HEK293 (cell line): Measurements from ENCODE around the gene PLEKHG5.

ENCODE experiments used
- CTCF ChIA-PET: fragments of 350-600 bp; formaldehyde crosslinking; extraction: SDS; loops from one replicate; lab custom pipeline; 2021; ENCODE audit warnings: antibody characterized with exemption; lab: Yijun Ruan, JAX
- POLR2A ChIA-PET: fragments of 300-600 bp; formaldehyde crosslinking; extraction: SDS; loops from one replicate; lab custom pipeline; 2020; ENCODE audit warnings: antibody characterized with exemption, inconsistent platforms; lab: Yijun Ruan, JAX
- H3K27ac ChIP-seq: fragments of 200-500 bp; sonication (Bioruptor generic); 2 replicates; pipeline ENCODE4 v1.5.1; 2014; ENCODE audit warnings: low read depth, low read length, control low read depth, inconsistent platforms; ENCODE audit errors: extremely low read depth
- H3K36me3 ChIP-seq, 2 experiments: fragments of 200-500 bp in 1 of 2; sonication (Bioruptor generic) in 1 of 2; 1 replicate in 1 of 2; 2 replicates in 1 of 2; pipeline ENCODE4 v1.5.1; 2014 to 2017; ENCODE audit warnings: inconsistent platforms in 2 of 2, low read length in 2 of 2; ENCODE audit not compliant: control insufficient read depth in 2 of 2, insufficient read depth in 1 of 2
- H3K4me1 ChIP-seq: fragments of 200-500 bp; sonication (Bioruptor generic); 2 replicates; pipeline ENCODE4 v1.5.1; 2014; ENCODE audit warnings: mild to moderate bottlenecking, low read length, inconsistent platforms; ENCODE audit not compliant: control insufficient read depth, insufficient read depth
- H3K4me3 ChIP-seq: 2 replicates; pipeline ENCODE4 v1.5.1; 2011; ENCODE audit warnings: low read depth, mild to moderate bottlenecking, control low read depth, low read length, moderate library complexity
- H3K9me3 ChIP-seq: fragments of 200-500 bp; sonication (Bioruptor generic); 2 replicates; pipeline ENCODE4 v1.5.1; 2014; ENCODE audit warnings: low read depth, low read length, inconsistent platforms; ENCODE audit not compliant: control insufficient read depth, insufficient read depth
- BCL11B ChIP-seq: fragments of 450-650 bp; formaldehyde crosslinking; IDR thresholded peaks from 2 replicates; pipeline ENCODE4 v1.5.1; 2016; ENCODE audit warnings: low read depth, missing biosample characterization, missing genetic modification characterization
- EGR2 ChIP-seq: fragments of 450-650 bp; formaldehyde crosslinking; IDR thresholded peaks from 2 replicates; pipeline ENCODE4 v1.5.1; 2016; ENCODE audit warnings: low read depth, missing biosample characterization, missing genetic modification characterization
- GLI4 ChIP-seq: fragments of 450-650 bp; formaldehyde crosslinking; IDR thresholded peaks from 2 replicates; pipeline ENCODE4 v1.5.1; 2016; ENCODE audit warnings: missing biosample characterization, missing genetic modification characterization
- KLF1 ChIP-seq: fragments of 450-650 bp; formaldehyde crosslinking; IDR thresholded peaks from 2 replicates; pipeline ENCODE4 v1.5.1; 2016; ENCODE audit warnings: missing biosample characterization, missing genetic modification characterization
- KLF9 ChIP-seq: fragments of 450-650 bp; formaldehyde crosslinking; IDR thresholded peaks from 2 replicates; pipeline ENCODE4 v1.5.1; 2016; ENCODE audit warnings: missing biosample characterization, missing genetic modification characterization, low read depth
- SETDB1 ChIP-seq: IDR thresholded peaks from one replicate; pipeline ENCODE4 v1.6.1; 2017; ENCODE audit warnings: mild to moderate bottlenecking, low read length, moderate library complexity, mixed read lengths; ENCODE audit not compliant: insufficient read length
- YY2 ChIP-seq: fragments of 450-650 bp; formaldehyde crosslinking; IDR thresholded peaks from 2 replicates; pipeline ENCODE4 v1.5.1; 2016; ENCODE audit warnings: missing biosample characterization, missing genetic modification characterization
- ZFP3 ChIP-seq: fragments of 450-650 bp; formaldehyde crosslinking; IDR thresholded peaks from 2 replicates; pipeline ENCODE4 v1.5.1; 2016; ENCODE audit warnings: low read depth, missing biosample characterization, missing genetic modification characterization
- ZNF114 ChIP-seq: fragments of 450-650 bp; formaldehyde crosslinking; IDR thresholded peaks from 2 replicates; pipeline ENCODE4 v1.5.0; 2017; ENCODE audit warnings: missing biosample characterization, missing genetic modification characterization
- ZNF157 ChIP-seq: fragments of 450-650 bp; formaldehyde crosslinking; IDR thresholded peaks from 2 replicates; pipeline ENCODE4 v1.5.1; 2016; ENCODE audit warnings: missing biosample characterization, missing genetic modification characterization
- ZNF292 ChIP-seq: fragments of 450-650 bp; formaldehyde crosslinking; IDR thresholded peaks from 2 replicates; pipeline ENCODE4 v1.5.1; 2016; ENCODE audit warnings: low read depth, missing biosample characterization, missing genetic modification characterization, borderline replicate concordance
- ZNF423 ChIP-seq: fragments of 450-650 bp; formaldehyde crosslinking; IDR thresholded peaks from 2 replicates; pipeline ENCODE4 v1.5.1; 2016; ENCODE audit warnings: missing biosample characterization, missing genetic modification characterization
- ZNF600 ChIP-seq: fragments of 450-650 bp; formaldehyde crosslinking; IDR thresholded peaks from 2 replicates; pipeline ENCODE4 v1.5.1; 2016; ENCODE audit warnings: missing biosample characterization, missing genetic modification characterization
- ZNF791 ChIP-seq: fragments of 450-650 bp; formaldehyde crosslinking; IDR thresholded peaks from 2 replicates; pipeline ENCODE4 v1.5.1; 2016; ENCODE audit warnings: missing biosample characterization, missing genetic modification characterization
- ZNF792 ChIP-seq: fragments of 450-650 bp; formaldehyde crosslinking; IDR thresholded peaks from 2 replicates; pipeline ENCODE4 v1.5.1; 2016; ENCODE audit warnings: missing biosample characterization, missing genetic modification characterization
- ZSCAN23 ChIP-seq: fragments of 450-650 bp; formaldehyde crosslinking; IDR thresholded peaks from 2 replicates; pipeline ENCODE4 v1.5.1; 2016; ENCODE audit warnings: missing biosample characterization, missing genetic modification characterization
- TF ChIP-seq, protein P1 (sequence below): fragments of 450-650 bp; formaldehyde crosslinking; IDR thresholded peaks from 2 replicates; pipeline ENCODE4 v1.5.1; 2016; ENCODE audit warnings: missing biosample characterization, missing genetic modification characterization
- TF ChIP-seq, protein P2 (sequence below): fragments of 450-650 bp; IDR thresholded peaks from 2 replicates; pipeline ENCODE4 v1.5.1; 2018; ENCODE audit warnings: missing biosample characterization, missing genetic modification characterization
- TF ChIP-seq, protein P3 (sequence below): fragments of 450-650 bp; formaldehyde crosslinking; IDR thresholded peaks from 2 replicates; pipeline ENCODE4; 2016; ENCODE audit warnings: missing biosample characterization, missing genetic modification characterization
- TF ChIP-seq, protein P4 (sequence below): fragments of 450-650 bp; formaldehyde crosslinking; IDR thresholded peaks from 2 replicates; pipeline ENCODE4 v1.5.1; 2017; ENCODE audit warnings: missing biosample characterization, missing genetic modification characterization

PLEKHG5 gene

DNA sequence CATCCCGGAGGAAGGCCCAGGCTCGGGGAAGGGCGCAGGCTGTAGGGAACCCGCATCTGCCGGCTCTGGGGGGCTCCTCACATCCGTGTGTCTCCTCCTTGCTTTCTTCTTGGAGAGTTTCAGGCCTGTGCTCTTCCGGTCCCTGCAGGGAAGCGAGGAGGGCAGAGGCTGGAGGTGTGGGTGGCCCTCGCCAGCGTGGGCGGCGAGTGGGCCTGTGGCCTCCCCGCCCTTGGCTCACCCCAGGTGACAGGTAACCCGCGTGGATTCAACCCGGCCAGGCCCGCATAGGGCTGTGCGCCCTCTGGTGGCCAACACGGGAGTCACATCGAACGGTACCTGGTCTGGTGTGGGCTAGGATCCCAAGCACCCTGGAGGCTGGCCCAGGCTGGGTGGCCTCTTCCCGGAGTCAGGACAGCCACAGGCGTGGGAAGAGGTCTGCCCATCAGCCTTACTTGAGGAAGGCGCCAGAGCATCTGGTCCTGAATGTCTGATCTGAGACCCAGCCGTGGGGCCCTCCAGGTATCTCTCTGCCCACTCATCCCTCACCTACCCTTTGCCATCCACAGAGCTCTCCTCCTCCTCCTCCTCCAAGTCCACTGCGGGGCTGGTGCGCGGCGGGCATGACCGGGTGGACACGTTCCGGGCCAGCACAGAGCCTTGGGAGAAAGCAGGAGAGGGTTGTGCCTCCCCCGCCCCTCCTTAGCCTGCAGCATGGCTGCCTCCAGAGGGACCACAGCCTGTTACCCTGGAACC lies 15.9 kb downstream of the PLEKHG5 start (continued):
- TF ChIP-seq YY2, result no peak
- TF ChIP-seq ZNF423, result no peak
- TF ChIP-seq EGR2, result peak; percentile 61; the same call in 1 of the 2 replicates
- no peak for TF ChIP-seq KLF9
- no peak for TF ChIP-seq ZNF292 (tag by site-specific recombination)
- TF ChIP-seq ZFP3 (tag by site-specific recombination), result no peak
- TF ChIP-seq, protein P1, sequence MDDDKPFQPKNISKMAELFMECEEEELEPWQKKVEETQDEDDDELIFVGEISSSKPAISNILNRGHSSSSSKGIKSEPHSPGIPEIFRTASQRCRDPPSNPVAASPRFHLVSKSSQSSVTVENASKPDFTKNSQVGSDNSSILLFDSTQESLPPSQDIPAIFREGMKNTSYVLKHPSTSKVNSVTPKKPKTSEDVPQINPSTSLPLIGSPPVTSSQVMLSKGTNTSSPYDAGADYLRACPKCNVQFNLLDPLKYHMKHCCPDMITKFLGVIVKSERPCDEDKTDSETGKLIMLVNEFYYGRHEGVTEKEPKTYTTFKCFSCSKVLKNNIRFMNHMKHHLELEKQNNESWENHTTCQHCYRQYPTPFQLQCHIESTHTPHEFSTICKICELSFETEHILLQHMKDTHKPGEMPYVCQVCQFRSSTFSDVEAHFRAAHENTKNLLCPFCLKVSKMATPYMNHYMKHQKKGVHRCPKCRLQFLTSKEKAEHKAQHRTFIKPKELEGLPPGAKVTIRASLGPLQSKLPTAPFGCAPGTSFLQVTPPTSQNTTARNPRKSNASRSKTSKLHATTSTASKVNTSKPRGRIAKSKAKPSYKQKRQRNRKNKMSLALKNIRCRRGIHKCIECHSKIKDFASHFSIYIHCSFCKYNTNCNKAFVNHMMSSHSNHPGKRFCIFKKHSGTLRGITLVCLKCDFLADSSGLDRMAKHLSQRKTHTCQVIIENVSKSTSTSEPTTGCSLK (tag by site-specific recombination), result no peak
- TF ChIP-seq GLI4 (tag by site-specific recombination), result no peak
- no peak for TF ChIP-seq ZNF157 (tag by site-specific recombination)

DNA sequence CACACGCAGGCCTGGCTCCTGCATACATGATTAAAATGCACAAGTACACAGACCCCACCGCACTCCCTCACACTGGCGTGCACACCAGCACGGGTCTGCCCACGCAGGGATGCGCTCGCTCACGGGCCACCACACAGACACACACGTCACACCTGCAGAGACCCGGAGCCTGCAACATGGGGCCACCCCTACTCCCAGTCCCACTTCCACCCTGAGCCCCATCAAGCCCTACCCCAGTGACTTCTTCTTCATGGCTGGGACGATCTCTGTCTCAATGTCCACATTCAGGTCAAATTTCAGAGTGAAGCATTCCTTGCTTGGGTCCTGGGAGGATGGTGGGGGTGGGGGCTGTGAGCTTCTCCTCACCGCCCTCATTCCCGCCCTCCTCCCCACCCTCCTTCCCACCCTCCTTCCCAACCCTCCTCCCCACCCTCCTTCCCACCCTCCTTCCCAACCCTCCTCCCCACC lies 16.6 kb downstream of the PLEKHG5 start:
- ChIA-PET POLR2A (no interaction called here), CTCF (interaction anchor here (0.7 kb wide), 2 partner anchors 228 to 229 kb away, joined by 3 to 5 read pairs; no protein-coding TSS in a partner anchor)
- H3K4me3 ChIP-seq, result no peak overlapping the region
- H3K4me1 ChIP-seq, result no peaks in the 10 kb centered on the region
- H3K36me3 ChIP-seq, result peaks cover 0 to 35% of the 10 kb centered on the region in 2 experiments; a peak in 1 of 3 replicates
- TF ChIP-seq ZNF600 (tag by site-specific recombination) (0 out of 2 replicates have a peak, but pooled peaks have one; percentile 42), SETDB1 (no peak), KLF1 (tag by site-specific recombination) (peak; percentile 77)
- H3K9me3 ChIP-seq, result no peaks in the 10 kb centered on the region
- H3K27ac ChIP-seq, result no peak overlapping the region

DNA sequence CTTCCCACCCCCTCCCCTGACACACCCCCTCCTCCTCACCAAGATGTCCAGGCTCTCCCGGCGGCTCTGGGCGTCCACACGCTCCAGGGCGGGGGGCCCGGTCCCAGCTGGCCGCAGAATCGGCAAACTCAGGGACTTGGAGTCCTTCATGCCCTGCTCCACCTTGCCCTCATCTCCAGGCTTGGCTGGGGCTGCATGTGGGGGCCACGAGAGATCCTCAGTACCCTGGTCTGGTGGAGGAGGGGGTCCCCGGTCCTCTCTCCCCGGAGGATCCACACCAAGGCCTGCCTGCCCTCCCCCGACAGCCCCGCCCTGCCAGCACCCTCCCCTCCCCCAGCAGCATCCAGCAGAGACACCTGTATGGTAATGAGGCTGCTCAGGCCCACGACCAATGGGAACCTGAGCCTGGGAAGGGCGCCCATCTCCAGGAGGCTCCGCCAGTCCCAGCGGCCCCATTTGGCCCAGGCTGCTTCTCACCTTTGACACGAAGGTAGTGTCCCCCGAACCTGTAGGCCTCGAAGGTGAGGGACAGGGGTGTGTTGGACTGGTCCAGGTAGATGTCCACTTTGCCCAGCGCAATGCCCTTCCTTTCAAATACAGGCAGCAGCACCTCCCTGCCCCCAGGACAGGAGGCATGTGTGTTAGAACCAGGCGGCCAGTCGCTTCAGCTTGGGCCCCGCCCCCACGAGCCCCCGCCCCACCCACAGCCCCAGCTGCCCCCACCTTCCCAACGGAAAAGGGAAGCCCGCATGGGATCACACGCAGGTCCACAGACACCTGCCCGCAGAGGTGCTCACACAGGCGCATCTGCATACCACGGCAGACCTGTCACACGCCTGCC lies 17.3 kb downstream of the PLEKHG5 start:
- ChIA-PET POLR2A (no interaction called here), CTCF (interaction anchor here (0.7 to 2.3 kb wide), 3 partner anchors 12 to 228 kb away, joined by 3 to 9 read pairs (median 3); no protein-coding TSS in a partner anchor)
- Histone ChIP-seq H3K4me3 (no peak overlapping the region), H3K9me3 (no peaks in the 10 kb centered on the region), H3K36me3 (peaks cover 0 to 42% of the 10 kb centered on the region in 2 experiments; a peak in 1 of 3 replicates), H3K4me1 (no peaks in the 10 kb centered on the region), H3K27ac (no peak overlapping the region)
- TF ChIP-seq ZSCAN23 (tag by site-specific recombination) (no peak), EGR2 (no peak), ZNF791 (tag by site-specific recombination) (no peak), BCL11B (no peak), ZNF114 (tag by site-specific recombination) (no peak), ZNF792 (no peak)
- TF ChIP-seq, protein P2, sequence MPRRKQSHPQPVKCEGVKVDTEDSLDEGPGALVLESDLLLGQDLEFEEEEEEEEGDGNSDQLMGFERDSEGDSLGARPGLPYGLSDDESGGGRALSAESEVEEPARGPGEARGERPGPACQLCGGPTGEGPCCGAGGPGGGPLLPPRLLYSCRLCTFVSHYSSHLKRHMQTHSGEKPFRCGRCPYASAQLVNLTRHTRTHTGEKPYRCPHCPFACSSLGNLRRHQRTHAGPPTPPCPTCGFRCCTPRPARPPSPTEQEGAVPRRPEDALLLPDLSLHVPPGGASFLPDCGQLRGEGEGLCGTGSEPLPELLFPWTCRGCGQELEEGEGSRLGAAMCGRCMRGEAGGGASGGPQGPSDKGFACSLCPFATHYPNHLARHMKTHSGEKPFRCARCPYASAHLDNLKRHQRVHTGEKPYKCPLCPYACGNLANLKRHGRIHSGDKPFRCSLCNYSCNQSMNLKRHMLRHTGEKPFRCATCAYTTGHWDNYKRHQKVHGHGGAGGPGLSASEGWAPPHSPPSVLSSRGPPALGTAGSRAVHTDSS (tag by site-specific recombination), result no peak
- TF ChIP-seq, protein P3, sequence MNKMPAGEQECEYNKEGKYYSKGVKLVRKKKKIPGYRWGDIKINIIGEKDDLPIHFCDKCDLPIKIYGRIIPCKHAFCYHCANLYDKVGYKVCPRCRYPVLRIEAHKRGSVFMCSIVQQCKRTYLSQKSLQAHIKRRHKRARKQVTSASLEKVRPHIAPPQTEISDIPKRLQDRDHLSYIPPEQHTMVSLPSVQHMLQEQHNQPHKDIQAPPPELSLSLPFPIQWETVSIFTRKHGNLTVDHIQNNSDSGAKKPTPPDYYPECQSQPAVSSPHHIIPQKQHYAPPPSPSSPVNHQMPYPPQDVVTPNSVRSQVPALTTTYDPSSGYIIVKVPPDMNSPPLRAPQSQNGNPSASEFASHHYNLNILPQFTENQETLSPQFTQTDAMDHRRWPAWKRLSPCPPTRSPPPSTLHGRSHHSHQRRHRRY (tag by site-specific recombination), result no peak
- TF ChIP-seq, protein P4, sequence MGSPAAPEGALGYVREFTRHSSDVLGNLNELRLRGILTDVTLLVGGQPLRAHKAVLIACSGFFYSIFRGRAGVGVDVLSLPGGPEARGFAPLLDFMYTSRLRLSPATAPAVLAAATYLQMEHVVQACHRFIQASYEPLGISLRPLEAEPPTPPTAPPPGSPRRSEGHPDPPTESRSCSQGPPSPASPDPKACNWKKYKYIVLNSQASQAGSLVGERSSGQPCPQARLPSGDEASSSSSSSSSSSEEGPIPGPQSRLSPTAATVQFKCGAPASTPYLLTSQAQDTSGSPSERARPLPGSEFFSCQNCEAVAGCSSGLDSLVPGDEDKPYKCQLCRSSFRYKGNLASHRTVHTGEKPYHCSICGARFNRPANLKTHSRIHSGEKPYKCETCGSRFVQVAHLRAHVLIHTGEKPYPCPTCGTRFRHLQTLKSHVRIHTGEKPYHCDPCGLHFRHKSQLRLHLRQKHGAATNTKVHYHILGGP (tag by site-specific recombination), result no peak
